22Rv1 (cell line): ENCODE results near the gene DCC.

Source experiments
- H3K27ac ChIP-seq: fragments of 450-650 bp; 2 replicates; pipeline ENCODE4 v1.5.1; 2017
- ZFX ChIP-seq: fragments of 450-650 bp; IDR thresholded peaks from 2 replicates; pipeline ENCODE4 v1.6.1; 2017; ENCODE audit warnings: antibody characterized with exemption, borderline replicate concordance
- TF ChIP-seq, protein P1 (sequence below): fragments of 450-650 bp; IDR thresholded peaks from 2 replicates; pipeline ENCODE4 v1.5.1; 2017; ENCODE audit warnings: mild to moderate bottlenecking

The DCC gene

DNA sequence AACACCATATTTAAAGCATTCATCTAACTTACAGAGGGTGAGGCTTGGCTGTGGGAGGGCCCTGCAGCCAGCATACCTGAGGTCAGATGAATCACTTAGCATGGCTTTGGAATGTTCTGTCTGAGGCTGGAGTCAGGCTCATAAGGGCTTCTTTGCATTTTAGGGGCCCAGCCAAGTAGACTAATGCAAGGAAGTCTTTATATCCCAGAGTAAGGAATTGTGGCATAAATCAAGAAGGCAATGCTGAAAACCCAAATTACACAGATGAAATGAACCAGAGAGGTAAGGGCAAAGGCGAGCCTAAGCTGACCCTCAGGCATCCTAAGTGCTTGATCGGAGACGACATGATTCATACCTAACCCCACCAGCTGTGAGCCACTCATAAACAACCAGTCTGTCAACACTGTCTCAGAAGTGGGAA, 383.6 kb downstream of the DCC start:
- H3K27ac ChIP-seq: no peak overlapping the region
- no peak for TF ChIP-seq ZFX
- TF ChIP-seq, protein P1, sequence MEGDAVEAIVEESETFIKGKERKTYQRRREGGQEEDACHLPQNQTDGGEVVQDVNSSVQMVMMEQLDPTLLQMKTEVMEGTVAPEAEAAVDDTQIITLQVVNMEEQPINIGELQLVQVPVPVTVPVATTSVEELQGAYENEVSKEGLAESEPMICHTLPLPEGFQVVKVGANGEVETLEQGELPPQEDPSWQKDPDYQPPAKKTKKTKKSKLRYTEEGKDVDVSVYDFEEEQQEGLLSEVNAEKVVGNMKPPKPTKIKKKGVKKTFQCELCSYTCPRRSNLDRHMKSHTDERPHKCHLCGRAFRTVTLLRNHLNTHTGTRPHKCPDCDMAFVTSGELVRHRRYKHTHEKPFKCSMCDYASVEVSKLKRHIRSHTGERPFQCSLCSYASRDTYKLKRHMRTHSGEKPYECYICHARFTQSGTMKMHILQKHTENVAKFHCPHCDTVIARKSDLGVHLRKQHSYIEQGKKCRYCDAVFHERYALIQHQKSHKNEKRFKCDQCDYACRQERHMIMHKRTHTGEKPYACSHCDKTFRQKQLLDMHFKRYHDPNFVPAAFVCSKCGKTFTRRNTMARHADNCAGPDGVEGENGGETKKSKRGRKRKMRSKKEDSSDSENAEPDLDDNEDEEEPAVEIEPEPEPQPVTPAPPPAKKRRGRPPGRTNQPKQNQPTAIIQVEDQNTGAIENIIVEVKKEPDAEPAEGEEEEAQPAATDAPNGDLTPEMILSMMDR: no peak

DNA sequence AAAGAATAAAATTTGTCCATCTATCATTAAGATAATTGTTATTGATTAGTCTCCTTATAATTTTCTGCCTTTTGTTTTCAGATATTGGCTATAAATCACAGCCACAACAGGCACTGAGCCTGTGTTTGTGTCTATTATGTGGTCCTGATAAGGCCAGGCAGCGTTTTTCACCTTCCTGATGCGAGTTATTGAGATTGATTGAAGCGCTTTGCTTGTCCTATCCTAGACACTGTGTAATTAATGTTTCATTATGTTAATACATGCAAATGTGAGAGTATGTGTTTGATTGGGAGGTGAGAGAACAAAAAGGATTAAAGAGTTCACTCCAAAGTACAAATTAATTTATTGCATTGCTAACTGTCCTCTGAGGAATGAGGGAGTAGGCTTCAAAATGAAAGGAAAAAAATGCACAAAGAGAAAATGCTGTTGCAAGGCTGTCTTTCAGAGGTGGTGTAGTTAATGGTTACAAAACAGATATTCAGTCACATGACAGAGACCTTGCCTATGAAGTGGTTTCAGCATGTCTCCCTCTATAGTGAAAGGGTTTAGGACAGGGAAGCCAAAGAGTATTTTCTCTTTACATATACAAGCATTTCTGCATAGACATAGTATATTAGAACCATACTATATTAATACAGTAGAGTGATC, 391.1 kb downstream of the DCC start:
- H3K27ac ChIP-seq: no peak overlapping the region
- TF ChIP-seq ZFX: no peak
- TF ChIP-seq, protein P1: no peak

DNA sequence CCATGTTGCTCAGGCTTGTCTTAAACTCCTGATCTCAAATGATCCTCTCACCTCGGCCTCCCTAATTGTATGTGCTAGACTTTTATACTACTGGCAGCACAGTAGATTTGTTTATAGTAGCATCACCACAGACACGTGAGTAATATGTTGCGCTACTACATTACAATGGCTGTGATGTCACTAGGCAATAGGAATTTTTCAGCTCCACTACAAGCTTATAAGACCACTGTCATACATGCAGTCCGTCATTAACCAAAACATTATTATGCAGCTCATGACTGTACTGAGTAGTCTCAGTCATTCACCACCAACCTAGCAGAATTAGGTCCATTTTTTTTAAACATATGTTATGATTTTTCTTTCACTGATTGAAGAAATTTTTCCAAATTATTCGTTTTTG, 398.9 kb downstream of the DCC start:
- no peak for TF ChIP-seq ZFX
- TF ChIP-seq, protein P1: no peak
- H3K27ac ChIP-seq: no peak overlapping the region

DNA sequence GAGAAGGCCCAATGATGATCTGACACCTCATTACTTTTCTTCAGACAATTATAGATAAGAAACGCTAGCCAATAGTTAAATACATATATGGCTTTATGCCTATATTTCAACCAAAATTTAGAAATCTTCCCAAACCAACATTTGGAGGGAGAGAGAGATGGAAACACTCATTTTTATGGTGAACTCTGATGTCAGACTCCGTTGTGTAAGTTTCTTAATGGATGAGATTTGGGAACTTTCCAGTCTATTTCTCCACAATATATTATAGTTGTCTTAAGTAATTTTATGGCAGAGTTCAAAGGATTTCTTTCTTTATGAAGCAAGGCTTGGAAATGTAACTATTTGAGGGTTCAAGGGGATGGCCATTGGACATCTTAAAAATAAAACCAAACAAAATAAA, 407.0 kb downstream of the DCC start:
- no peak overlapping the region for H3K27ac ChIP-seq
- TF ChIP-seq, protein P1: no peak
- no peak for TF ChIP-seq ZFX

DNA sequence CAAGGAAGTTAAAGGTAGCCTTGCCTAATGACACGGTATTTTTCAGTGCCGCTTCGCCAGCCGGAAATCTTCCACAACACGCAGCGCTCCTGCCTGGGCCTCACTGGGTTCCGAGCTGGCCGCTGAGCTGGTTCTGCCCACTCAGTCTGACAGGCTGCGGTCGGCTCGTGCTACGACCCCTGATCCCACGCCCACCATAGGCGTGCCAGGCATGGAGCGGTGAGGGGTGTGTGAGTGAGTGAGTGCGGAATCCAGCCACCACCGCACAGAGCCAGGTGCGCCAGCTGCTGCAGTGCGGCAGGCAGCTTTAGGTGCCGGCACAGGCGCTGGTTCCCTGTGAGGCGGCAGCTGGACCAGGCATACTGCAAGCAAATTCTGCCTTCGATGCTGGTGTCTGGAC, 407.9 kb downstream of the DCC start:
- H3K27ac ChIP-seq: no peak overlapping the region
- TF ChIP-seq ZFX: no peak
- TF ChIP-seq, protein P1: no peak

DNA sequence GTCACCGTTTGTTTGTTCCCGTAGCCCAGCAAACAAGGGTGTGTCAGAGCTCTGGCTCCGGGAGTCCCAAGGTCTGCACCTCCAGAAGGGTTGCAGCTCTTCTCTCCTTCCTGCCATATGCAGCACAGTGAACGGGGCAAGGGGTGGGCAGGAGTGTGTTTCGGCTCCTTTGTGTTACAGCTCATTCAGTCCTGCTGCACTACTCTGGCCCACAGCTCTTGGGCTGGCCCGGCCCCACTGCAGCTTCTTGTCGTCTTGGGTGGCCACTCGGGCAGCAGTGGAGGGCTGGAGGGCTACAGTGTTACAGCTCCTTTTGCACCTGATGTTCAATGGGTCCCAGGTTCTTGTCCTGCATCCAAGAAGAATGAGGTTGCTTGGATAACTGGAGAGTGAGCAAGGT, 408.3 kb downstream of the DCC start:
- TF ChIP-seq ZFX: no peak
- TF ChIP-seq, protein P1: no peak
- no peak overlapping the region for H3K27ac ChIP-seq

DNA sequence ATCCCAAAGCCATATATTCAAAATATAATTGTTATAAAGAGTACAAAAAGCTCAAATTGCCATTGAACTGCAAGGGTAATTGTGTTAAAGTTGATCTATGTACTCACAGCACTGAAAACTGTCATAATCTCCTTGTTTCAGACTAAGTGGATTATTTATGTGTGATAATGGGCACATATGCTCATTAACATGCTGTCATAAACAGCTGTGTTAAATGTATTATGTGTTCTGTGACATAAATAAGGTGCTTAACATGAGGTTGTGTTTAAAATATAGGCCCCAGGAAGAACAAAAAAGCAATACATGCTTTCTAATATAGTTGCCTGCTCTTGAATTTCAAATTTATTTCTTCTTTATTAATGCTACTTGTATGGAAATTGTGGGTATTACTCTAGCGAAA, 409.5 kb downstream of the DCC start:
- TF ChIP-seq, protein P1: no peak
- TF ChIP-seq ZFX: no peak
- H3K27ac ChIP-seq: no peak overlapping the region
